ENCODE results near the gene SATL1.

Gene SATL1

DNA sequence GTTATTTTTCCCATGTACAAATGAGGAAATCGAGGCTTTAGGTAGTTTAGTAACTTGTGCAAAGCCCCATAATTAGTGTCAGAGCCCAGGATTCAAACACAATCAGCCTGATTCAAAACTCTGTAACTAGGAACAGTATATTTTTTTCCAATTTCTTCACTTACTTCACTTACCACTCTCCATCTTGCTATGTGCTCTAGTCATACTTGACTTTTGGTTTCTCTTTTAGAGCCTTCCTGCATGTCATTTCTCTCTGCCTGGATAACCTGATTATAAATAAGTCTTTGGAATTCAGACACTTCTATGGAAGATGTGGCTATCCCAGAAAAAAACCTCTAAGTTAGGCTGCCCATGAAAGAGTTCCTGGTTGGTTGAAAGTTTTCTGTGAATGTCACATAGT is 22.2 kb downstream of the SATL1 start:
- no peaks in the 10 kb centered on the region for H4K20me1 ChIP-seq (ENCODE audit: insufficient read depth, low read length)
- H3K9ac ChIP-seq (ENCODE audit: low read length): no peak overlapping the region
- H3K27ac ChIP-seq (ENCODE audit: low read depth, low read length, poor library complexity, severe bottlenecking): no peak overlapping the region
- no peaks in the 10 kb centered on the region for H3K4me1 ChIP-seq (ENCODE audit: insufficient read depth, low read length, severe bottlenecking)
- H3K36me3 ChIP-seq (ENCODE audit: insufficient read depth, low read length): no peaks in the 10 kb centered on the region
- no peak for TF ChIP-seq EZH2 (IDR thresholded peaks at IDR 0.05; ENCODE audit: borderline replicate concordance, low read length)
- TF ChIP-seq, protein P1, sequence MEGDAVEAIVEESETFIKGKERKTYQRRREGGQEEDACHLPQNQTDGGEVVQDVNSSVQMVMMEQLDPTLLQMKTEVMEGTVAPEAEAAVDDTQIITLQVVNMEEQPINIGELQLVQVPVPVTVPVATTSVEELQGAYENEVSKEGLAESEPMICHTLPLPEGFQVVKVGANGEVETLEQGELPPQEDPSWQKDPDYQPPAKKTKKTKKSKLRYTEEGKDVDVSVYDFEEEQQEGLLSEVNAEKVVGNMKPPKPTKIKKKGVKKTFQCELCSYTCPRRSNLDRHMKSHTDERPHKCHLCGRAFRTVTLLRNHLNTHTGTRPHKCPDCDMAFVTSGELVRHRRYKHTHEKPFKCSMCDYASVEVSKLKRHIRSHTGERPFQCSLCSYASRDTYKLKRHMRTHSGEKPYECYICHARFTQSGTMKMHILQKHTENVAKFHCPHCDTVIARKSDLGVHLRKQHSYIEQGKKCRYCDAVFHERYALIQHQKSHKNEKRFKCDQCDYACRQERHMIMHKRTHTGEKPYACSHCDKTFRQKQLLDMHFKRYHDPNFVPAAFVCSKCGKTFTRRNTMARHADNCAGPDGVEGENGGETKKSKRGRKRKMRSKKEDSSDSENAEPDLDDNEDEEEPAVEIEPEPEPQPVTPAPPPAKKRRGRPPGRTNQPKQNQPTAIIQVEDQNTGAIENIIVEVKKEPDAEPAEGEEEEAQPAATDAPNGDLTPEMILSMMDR (IDR thresholded peaks at IDR 0.05; ENCODE audit: low read length): no peak
- H3K27me3 ChIP-seq (ENCODE audit: insufficient read depth, low read length): no peaks in the 10 kb centered on the region
- H3K4me2 ChIP-seq (ENCODE audit: low read length): no peak overlapping the region
- H3K9me3 ChIP-seq (ENCODE audit: low read length): no peaks in the 10 kb centered on the region
- no peaks in the 10 kb centered on the region for H3F3A ChIP-seq (ENCODE audit: insufficient read depth, low read length)
- H3K4me3 ChIP-seq (ENCODE audit: low read depth, low read length, poor library complexity, severe bottlenecking): no peak overlapping the region
- no peaks in the 10 kb centered on the region for H3K9me2 ChIP-seq (ENCODE audit: low read depth, low read length)
- H2AFZ ChIP-seq (ENCODE audit: low read length): no peak overlapping the region
- H3K79me2 ChIP-seq (ENCODE audit: insufficient read depth, low read length): no peaks in the 10 kb centered on the region

- TF ChIP-seq, protein P1 (IDR thresholded peaks at IDR 0.05; ENCODE audit: low read length): no peak
- no peak for TF ChIP-seq EZH2 (IDR thresholded peaks at IDR 0.05; ENCODE audit: borderline replicate concordance, low read length)
- Histone ChIP-seq H3K36me3 (ENCODE audit: insufficient read depth, low read length) (no peaks in the 10 kb centered on the region), H3K79me2 (ENCODE audit: insufficient read depth, low read length) (no peaks in the 10 kb centered on the region), H3F3A (ENCODE audit: insufficient read depth, low read length) (no peaks in the 10 kb centered on the region), H4K20me1 (ENCODE audit: insufficient read depth, low read length) (no peaks in the 10 kb centered on the region), H3K4me1 (ENCODE audit: insufficient read depth, low read length, severe bottlenecking) (no peaks in the 10 kb centered on the region), H3K9ac (ENCODE audit: low read length) (no peak overlapping the region), H3K9me3 (ENCODE audit: low read length) (no peaks in the 10 kb centered on the region), H3K27ac (ENCODE audit: low read depth, low read length, poor library complexity, severe bottlenecking) (no peak overlapping the region), H3K9me2 (ENCODE audit: low read depth, low read length) (no peaks in the 10 kb centered on the region), H3K4me3 (ENCODE audit: low read depth, low read length, poor library complexity, severe bottlenecking) (no peak overlapping the region), H3K4me2 (ENCODE audit: low read length) (no peak overlapping the region), H3K27me3 (ENCODE audit: insufficient read depth, low read length) (no peaks in the 10 kb centered on the region), H2AFZ (ENCODE audit: low read length) (no peak overlapping the region)
Observed at GRCh38 chrX:85215946-85216345, 27.6 kb downstream of the SATL1 start.

GRCh38 chrX:85213792-85214530 is 29.6 kb downstream of the SATL1 start:
- Histone ChIP-seq H3K36me3 (ENCODE audit: insufficient read depth, low read length) (no peaks in the 10 kb centered on the region), H3K27ac (ENCODE audit: low read depth, low read length, poor library complexity, severe bottlenecking) (no peak overlapping the region), H3K79me2 (ENCODE audit: insufficient read depth, low read length) (no peaks in the 10 kb centered on the region), H3K4me2 (ENCODE audit: low read length) (no peak overlapping the region), H3F3A (ENCODE audit: insufficient read depth, low read length) (no peaks in the 10 kb centered on the region), H3K27me3 (ENCODE audit: insufficient read depth, low read length) (no peaks in the 10 kb centered on the region), H3K4me1 (ENCODE audit: insufficient read depth, low read length, severe bottlenecking) (no peaks in the 10 kb centered on the region), H3K9me3 (ENCODE audit: low read length) (no peaks in the 10 kb centered on the region), H2AFZ (ENCODE audit: low read length) (no peak overlapping the region), H3K9me2 (ENCODE audit: low read depth, low read length) (no peaks in the 10 kb centered on the region), H3K9ac (ENCODE audit: low read length) (no peak overlapping the region), H4K20me1 (ENCODE audit: insufficient read depth, low read length) (no peaks in the 10 kb centered on the region), H3K4me3 (ENCODE audit: low read depth, low read length, poor library complexity, severe bottlenecking) (no peak overlapping the region)
- TF ChIP-seq EZH2 (IDR thresholded peaks at IDR 0.05; ENCODE audit: borderline replicate concordance, low read length): no peak
- TF ChIP-seq, protein P1 (IDR thresholded peaks at IDR 0.05; ENCODE audit: low read length): no peak
